Stimulated activated CD8-positive, alpha-beta memory T cell treated with anti-CD3 and anti-CD28 coated beads, Interleukin-4, amount 100 ng/mL, for 48 hours (primary cell): ENCODE data around the gene EXOC3L4.
"Not testable (repeated sequence)": the region's sequence is repeated elsewhere in the genome, so short reads cannot be mapped to it uniquely, and the experiment has no call there.

Experiments used
- DNase-seq: peaks from one replicate; pipeline ENCODE4 v3.0.0-alpha.2; 2020

EXOC3L4 gene

GRCh38 chr14:103108749-103109207, 14.3 kb downstream of the EXOC3L4 start:
- DNase-seq = no peak

- DNase-seq = no peak
Measured at GRCh38 chr14:103109535-103110441, 15.3 kb downstream of the EXOC3L4 start.

GRCh38 chr14:103110681-103111231, 16.2 kb downstream of the EXOC3L4 start:
- DNase-seq = no peak

GRCh38 chr14:103111232-103111868, 16.8 kb downstream of the EXOC3L4 start:
- DNase-seq = no peak

- no peak for DNase-seq
Measured at GRCh38 chr14:103112400-103113243, 18.1 kb downstream of the EXOC3L4 start.

GRCh38 chr14:103113303-103113702, 18.8 kb downstream of the EXOC3L4 start:
- no peak for DNase-seq

GRCh38 chr14:103113774-103114173, 19.2 kb downstream of the EXOC3L4 start:
- DNase-seq = no peak

- DNase-seq = not testable (repeated sequence)
Measured at GRCh38 chr14:103115086-103115679, 20.7 kb downstream of the EXOC3L4 start.

- no peak for DNase-seq
Measured at GRCh38 chr14:103115845-103116572, 21.5 kb downstream of the EXOC3L4 start.

GRCh38 chr14:103116636-103117035, 22.1 kb downstream of the EXOC3L4 start:
- no peak for DNase-seq

GRCh38 chr14:103117499-103117898, 23.0 kb downstream of the EXOC3L4 start:
- DNase-seq = not testable (repeated sequence)

- no peak for DNase-seq
Measured at GRCh38 chr14:103118018-103118662, 23.6 kb downstream of the EXOC3L4 start.

GRCh38 chr14:103118663-103119404, 24.3 kb downstream of the EXOC3L4 start:
- DNase-seq = no peak

GRCh38 chr14:103119527-103119926, 25.0 kb downstream of the EXOC3L4 start:
- not testable (repeated sequence) for DNase-seq

- no peak for DNase-seq
Measured at GRCh38 chr14:103121121-103121845, 26.8 kb downstream of the EXOC3L4 start.

GRCh38 chr14:103121846-103122584, 27.5 kb downstream of the EXOC3L4 start:
- DNase-seq = no peak

GRCh38 chr14:103122585-103122946, 28.0 kb downstream of the EXOC3L4 start:
- DNase-seq = no peak

- no peak for DNase-seq
Measured at GRCh38 chr14:103122947-103123633, 28.6 kb downstream of the EXOC3L4 start, which contains the start of gene TNFAIP2. TNFAIP2 (plus strand) TSS chr14:103123461; CDS start chr14:103126458, 2,997 bp downstream.
